Measurements from ENCODE around the gene AMZ1.
"Not testable (repeated sequence)": the region's sequence is repeated elsewhere in the genome, so short reads cannot be mapped to it uniquely, and the experiment has no call there.

The AMZ1 gene

GRCh38 chr7:2729893-2730716 is 42.1 kb downstream of the AMZ1 start:
- no peak for DNase-seq

DNA sequence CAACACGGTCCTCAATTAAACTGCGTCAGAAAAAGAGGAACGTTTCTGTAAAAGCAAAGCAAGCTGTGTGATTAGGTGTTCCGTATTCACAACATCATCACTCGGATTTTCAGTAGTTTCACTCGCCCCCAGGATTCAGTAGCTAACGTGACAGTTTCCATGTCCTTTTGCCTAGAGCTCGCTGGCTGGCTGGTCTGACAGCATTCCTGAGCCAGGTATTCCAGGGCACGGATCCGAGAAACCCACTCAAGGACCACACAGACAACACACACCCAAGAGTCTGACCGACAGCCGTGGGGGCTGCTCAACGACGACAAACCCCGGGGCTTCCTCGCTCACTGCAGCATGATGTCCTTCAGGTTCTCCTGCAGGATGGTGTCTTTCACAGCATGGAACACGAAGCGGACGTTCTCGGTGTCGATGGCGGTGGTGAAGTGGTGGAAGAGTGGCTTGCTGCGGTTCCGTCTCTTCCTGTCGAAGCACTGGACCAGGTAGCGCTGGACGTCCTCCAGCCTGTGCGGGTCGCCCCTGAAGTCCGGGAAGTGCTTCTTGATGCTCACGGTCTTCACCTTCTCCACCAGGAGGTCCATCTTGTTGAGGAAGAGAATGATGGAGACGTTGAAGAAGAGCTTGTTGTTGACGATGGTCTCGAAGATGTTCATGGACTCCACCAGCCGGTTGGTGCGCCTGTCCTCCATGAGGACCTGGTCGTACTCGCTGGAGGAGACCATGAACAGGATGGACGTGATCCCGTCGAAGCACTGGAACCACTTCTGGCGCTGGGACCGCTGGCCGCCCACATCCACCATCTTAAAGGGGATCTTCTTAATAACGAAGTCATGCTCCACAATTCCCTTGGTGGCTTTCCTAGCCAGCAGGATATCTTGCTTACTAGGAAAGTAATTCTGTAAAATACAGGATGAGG is 43.1 kb downstream of the AMZ1 start:
- DNase-seq = no peak

DNA sequence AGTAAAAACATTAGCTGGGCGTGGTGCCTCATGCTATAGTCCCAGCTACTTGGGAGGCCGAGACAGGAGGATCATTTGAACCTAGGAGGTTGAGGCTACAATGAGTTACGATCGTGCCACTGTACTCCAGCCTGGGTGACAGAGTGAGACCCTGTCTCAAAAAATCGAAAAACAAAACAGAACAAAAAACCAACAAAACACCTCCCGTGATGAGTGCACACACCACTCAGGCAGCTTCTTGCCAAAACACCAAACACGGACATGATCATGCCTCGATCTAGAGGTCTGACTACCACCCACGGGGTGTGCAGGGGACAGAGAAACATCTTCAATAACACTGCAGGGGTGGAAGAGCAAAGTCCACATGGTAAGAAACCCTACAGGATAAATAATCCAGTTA is 44.4 kb downstream of the AMZ1 start:
- DNase-seq = no peak

DNA sequence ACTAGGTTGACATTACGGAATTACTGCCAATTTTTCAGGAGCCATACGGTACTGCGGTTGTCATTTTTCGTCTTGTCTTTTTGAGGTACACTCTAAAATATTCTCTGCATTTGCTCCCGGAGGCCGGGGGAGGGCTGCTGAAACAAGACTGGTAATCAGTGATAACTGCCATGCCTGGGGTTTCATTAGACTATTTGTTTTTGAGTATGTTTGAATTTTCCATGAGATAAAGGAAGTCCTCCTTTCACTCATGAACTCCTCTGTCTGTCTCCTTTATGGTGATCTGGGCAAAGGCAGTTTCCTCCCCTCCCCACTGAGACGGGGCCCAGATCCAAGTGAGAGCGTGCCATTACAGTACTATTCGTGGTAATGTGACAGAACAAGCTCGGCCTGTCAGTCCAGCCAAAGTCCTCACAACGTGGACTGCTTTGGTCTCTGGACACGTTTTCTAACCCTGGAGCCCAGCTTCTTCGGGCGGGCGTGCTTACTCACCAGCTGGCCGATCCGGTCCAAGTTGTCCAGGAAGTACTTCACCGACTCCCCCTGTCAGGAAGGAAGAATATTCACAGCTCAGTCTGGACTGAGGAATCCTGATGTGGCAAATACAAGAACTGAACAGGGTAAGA is 45.1 kb downstream of the AMZ1 start:
- DNase-seq = no peak

DNA sequence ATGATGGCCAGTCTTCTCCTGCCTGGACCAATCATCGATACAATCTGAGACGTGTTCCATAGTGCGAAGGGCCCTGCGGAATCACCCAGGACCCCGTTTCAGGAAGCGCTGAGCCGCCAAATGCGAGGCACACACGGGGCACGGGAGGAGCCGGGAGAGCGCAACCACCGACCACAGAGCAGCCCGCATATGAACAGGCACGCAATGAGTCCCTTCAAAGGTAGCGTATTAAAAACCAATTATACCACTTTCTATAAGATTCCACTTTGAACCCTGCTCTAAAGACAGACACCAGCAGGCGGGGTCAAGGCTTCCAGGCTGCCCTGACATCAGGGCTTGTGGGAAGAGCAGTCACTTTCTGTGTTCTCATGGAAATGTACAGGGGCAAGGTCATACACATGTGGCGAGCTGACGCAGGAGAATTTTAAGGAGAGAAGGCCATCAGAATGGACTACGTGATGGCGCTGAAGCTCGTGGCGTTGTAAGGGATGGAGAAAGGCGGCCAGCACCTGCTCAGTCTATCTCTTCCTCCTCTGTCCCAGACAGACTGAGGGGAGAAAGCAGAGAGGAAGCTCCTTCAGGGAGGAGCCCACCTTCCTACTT is 46.2 kb downstream of the AMZ1 start:
- no peak for DNase-seq

- DNase-seq = no peak
Observed at GRCh38 chr7:2734751-2735571, 47.0 kb downstream of the AMZ1 start.

- no peak for DNase-seq
Observed at GRCh38 chr7:2735744-2736143, 47.7 kb downstream of the AMZ1 start.

- DNase-seq = no peak
Observed at GRCh38 chr7:2736411-2736914, 48.5 kb downstream of the AMZ1 start.

- not testable (repeated sequence) for DNase-seq
Observed at GRCh38 chr7:2737005-2737743, 49.2 kb downstream of the AMZ1 start.

- no peak for DNase-seq
Observed at GRCh38 chr7:2737771-2738540, 50.0 kb downstream of the AMZ1 start.

- DNase-seq = no peak
Observed at GRCh38 chr7:2738766-2739549, 51.0 kb downstream of the AMZ1 start.

DNA sequence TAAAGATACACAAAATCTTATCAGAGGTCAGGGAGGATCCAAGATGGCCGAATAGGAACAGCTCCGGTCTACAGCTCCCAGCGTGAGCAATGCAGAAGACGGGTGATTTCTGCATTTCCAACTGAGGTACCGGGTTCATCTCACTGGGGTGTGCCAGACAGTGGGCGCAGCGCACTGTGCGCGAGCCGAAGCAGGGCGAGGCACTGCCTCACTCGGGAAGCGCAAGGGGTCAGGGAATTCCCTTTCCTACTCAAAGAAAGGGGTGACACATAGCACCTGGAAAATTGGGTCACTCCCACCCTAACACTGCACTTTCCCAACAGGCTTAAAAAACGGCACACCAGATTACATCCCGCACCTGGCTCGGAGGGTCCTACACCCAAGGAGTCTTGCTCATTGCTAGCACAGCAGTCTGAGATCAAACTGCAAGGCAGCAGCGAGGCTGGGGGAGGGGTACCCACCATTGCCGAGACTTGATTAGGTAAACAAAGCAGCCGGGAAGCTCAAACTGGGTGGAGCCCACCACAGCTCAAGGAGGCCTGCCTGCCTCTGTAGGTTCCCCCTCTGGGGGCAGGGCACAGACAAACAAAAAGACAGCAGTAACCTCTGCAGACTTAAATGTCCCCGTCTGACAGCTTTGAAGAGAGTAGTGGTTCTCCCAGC is 55.7 kb downstream of the AMZ1 start:
- DNase-seq = not testable (repeated sequence)

GRCh38 chr7:2748684-2749083 is 60.7 kb downstream of the AMZ1 start:
- not testable (repeated sequence) for DNase-seq

- no peak for DNase-seq
Observed at GRCh38 chr7:2750004-2750407, 62.0 kb downstream of the AMZ1 start.

DNA sequence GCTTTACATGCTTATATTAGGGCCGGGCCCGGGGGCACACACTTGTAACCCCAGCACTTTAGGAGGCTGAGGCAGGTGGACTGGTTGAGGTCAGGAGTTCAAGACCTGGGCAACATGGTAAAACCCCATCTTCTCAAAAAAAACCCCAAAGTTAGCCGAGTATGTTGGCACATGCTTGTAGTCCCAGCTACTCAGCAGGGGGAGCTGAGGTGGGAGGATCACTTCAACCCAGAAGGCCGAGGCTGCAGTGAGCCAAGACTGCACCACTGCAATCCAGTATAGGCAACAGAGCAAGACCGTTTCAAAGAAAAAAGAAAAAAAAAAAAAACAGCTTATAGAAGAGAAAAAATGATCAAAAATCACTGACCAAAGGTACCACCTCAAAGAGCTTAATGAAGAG is 63.1 kb downstream of the AMZ1 start:
- no peak for DNase-seq

- DNase-seq = no peak
Observed at GRCh38 chr7:2753148-2753547, 65.1 kb downstream of the AMZ1 start.

- DNase-seq = no peak
Observed at GRCh38 chr7:2754086-2754485, 66.1 kb downstream of the AMZ1 start.

- no peak for DNase-seq
Observed at GRCh38 chr7:2754912-2755311, 66.9 kb downstream of the AMZ1 start.

GRCh38 chr7:2755531-2755930 is 67.5 kb downstream of the AMZ1 start:
- DNase-seq = no peak
